NCI-H146 treated with DMSO at 0.1 percent for 48 hours (cell line): ENCODE results near the gene MSI2.

Source experiments
- DNase-seq: peaks from one replicate; lab custom pipeline; 2025; ENCODE audit not compliant: unreplicated experiment; lab: John Stamatoyannopoulos, UW

The MSI2 gene

DNA sequence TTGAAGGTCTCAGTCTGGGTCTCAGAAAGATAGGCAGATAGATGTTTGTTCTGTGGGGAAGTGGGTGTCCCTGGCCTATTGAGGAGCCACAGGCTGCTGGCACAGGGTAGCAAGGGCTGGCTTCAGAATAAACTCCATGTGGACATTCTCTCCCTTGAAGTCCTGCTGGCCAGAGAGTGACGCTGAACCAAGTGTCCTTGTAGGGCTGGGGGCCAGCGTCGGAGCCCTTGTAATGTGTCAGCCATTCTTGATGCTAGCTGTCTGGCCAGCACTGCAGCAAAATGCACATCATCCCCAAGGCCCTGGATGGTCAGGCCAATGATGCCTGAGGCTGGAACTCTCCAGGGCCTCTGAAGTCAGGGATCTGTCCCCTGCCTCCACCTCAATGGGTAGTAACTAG lies 385.4 kb downstream of the MSI2 start:
- DNase-seq: no peak

DNA sequence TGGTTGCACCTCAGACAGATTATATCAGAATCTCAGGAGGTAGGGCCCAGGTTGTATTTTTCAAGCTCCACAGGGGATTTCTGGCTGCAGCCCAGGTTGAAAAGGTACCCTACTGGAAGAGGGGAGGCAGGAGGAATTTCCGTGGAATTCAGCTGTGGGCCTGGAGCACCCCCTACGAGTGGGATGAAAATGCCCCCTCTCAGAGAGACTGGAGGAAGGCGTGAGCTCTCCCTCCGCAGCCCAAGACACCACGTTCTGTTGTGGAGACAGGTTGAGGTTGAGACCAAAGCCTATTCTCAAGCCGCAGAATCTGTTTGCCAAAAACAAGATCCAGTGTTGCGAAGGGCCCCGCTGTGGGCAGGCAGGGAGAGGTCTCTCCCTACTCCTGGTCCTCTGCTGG lies 386.7 kb downstream of the MSI2 start:
- no peak for DNase-seq

DNA sequence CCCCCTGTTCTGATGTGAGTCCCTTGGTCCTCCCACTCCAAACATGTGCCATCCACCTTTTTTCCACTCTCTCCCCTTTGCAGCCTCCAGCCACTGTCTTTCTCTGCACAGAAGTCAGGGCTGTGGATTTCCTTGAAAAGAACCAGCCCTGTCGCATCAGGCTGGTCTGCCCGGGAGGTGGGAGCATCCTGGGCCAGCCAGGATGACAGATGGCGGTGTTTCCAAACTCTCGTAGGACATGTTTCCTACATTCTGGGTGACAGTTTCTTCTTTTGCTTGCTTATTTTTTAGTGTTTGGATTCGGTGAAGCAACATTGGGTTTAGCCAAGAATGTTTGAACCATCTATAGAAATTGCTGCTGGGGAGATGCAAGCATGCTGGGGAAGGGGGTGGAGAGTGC lies 388.0 kb downstream of the MSI2 start:
- DNase-seq: no peak

- no peak for DNase-seq
Observed at GRCh38 chr17:57645950-57646665, 389.8 kb downstream of the MSI2 start.

GRCh38 chr17:57648720-57649119 lies 392.4 kb downstream of the MSI2 start:
- DNase-seq: no peak

DNA sequence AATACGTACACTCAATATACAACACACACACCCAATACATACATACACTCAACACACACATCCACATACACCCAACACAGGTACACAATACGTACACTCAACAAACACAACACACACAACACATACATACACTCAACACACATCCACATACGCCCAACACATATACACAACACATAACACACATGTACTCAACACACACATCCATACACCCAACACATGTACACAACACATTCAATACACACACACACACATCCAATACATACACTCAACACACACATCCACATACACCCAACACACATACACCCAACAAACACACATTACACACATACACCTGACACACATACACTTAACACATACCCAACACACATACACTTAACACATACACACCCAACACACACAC lies 392.9 kb downstream of the MSI2 start:
- no peak for DNase-seq

GRCh38 chr17:57649731-57650484 lies 393.6 kb downstream of the MSI2 start:
- DNase-seq: no peak

DNA sequence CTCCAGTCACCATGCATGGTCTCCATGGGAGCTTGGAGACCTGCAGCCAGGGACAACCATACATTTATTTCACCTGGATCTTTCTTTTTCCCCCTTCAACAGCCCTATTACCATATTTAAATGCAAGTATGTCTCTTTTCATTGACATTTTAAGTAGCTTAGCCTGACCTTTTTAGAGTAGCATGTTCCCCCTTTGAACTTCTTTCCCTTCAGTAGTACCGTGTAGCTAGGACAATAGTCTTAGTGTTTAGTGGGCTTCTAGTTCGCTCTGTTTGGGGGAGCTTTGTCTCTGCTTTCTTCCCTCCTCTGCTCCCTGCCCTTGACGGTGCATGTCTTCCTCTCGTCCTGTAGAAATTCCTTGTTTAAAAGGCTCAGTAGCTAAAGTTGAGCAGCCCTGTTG lies 394.2 kb downstream of the MSI2 start:
- DNase-seq: no peak

DNA sequence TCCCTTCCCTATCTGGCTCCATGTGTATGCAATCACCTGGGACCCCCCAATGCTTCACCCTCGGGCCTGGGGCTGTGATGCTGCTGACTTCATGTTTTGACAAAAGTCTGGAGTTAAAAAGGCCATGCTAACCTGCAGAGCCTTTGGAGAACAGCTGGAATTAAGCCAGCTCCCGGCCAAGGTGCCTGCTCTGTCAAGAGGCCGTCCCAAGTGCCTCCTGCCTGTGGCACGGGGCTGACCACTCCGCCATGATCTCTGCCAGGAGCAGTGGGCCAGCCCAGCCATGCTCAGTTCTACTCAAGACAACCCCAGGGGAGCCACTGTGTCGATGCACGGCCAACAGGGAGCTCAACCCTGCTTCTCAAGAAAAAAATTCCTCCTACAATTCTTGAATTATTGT lies 395.1 kb downstream of the MSI2 start:
- DNase-seq: no peak

DNA sequence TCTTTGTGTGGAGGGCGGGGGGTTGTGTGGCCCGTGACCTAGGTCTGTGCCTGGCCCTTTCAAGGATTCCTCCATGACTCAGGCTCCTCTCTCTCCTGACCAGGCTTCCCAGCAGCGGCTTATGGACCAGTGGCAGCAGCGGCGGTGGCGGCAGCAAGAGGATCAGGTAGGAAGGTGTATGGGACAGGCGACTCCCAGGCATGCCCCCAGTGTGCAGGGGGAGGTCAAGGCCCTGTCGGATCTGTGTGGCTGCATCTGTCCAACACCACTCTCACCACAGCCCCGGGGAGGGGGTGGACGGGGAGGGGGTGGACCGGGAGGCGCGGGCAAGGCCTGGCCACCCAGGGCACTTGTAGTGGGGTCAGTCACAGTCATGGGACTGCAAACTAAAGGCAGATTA lies 395.7 kb downstream of the MSI2 start:
- DNase-seq: no peak

DNA sequence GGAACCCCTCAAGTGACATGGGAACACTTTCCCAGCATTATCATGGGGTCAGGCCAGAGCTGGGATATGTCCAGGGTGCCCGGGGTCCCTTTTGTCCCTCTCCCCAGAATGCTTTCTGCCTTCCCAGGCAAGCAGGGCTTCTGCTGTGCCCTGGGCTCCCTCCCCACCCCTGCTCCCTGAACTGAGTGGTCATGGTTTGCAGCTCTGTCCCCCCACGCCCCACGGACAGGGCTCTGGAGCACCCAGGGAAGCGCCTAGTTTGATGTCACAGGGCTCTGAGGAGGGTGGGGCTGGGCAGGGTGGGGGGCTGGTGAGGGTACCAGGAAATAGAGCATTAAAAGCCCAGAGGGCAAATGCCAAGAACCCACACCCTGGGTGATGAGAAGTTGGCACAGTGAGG lies 396.5 kb downstream of the MSI2 start:
- DNase-seq: no peak

DNA sequence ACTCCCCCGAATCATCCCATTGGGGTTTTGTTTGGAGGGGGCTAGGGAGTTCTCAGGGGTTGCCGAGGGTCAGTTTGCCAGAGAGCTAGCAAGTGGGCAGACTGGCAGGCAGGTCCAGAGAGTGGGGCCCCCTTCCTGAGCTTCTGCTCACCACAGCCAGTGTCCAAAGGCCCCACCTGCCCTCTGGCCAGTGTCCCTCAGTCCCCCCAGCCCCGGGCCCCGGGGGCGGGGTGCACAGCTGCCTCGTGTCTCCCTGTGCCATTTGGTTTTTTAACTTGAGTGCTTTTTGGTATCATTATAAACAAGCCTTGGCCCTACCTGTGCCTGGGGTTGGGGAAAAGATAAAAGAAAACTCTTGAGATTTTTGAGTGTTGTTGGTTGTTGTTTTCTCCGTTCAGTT lies 397.0 kb downstream of the MSI2 start:
- DNase-seq: no peak

GRCh38 chr17:57654040-57654775 lies 397.9 kb downstream of the MSI2 start:
- DNase-seq: no peak

DNA sequence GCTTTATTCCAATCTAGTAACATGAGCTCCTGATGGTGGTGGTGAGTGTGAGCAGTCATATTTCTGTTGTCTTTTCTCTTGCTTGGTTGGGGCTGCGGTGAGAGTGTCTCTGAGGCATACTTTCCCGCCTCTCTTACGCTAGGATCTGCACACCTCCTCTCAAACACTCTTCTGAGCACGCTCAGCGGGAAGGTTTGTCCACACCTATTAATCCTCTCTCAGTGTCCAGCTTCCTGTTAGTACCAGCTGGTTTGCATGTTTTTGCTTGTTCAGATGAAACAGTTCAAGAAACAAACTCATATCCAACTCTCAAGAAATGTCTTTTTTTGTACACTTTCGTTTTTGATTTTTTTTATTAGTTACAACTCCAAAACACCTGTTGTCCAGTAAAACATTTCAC lies 399.2 kb downstream of the MSI2 start:
- DNase-seq: no peak

- DNase-seq: no peak
Observed at GRCh38 chr17:57657211-57657610, 400.9 kb downstream of the MSI2 start.

DNA sequence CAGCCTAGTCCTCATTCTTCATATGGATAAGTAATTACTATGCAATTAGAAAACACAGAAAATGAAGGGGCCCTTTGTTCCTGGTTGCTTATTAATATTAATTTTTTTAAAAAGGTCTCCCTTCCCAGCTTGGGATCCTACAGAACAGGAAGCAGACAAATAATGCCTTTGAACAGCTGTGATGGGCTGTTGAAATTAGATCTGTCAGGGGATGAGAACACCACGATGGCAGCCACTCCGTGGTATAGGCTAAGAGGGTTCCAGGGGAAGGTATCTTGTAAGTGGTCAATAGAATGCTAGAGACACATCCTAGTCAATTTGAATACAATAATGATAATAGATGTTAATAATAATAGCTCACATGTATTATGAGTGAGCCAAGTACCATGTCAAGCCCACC lies 405.7 kb downstream of the MSI2 start:
- peak; percentile 92 for DNase-seq

- peak; percentile 99 for DNase-seq
Observed at GRCh38 chr17:57662644-57663308, 406.5 kb downstream of the MSI2 start.

DNA sequence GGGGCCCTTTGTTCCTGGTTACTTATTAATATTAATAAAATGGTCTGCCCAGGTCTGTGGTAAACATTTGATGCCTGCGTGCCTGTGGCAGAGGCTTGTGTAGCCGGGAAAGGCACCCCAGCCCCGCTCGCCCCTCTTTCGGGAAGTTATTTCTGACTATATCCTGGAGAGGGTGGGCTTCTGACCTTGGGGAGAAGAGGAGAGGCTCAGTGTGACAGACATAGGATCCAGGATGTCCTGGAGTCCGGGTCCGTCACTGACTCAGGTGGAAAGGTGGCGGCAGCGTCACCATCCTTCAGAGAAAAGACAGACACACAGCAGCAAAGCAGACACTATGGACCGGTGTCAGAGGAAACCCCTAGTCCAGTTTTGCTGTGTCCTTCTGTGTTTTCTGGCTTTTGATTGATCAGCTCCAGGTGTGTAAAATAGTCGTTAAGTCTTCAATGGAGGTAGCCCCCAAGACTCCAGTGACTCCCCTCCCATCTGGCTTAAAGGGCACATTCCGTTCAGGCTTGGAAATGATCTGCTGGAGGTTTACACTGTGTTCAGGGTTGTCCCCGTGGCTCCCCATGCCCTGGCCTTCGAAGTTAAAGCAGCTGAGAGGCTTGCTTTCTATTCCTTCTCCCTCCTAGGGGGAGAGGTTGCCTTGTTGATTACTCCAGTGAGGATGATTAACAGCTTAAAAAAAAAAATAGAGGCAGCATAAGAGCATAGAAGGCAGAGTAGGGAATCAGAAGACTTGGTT lies 407.2 kb downstream of the MSI2 start:
- peak; percentile 57 for DNase-seq

DNA sequence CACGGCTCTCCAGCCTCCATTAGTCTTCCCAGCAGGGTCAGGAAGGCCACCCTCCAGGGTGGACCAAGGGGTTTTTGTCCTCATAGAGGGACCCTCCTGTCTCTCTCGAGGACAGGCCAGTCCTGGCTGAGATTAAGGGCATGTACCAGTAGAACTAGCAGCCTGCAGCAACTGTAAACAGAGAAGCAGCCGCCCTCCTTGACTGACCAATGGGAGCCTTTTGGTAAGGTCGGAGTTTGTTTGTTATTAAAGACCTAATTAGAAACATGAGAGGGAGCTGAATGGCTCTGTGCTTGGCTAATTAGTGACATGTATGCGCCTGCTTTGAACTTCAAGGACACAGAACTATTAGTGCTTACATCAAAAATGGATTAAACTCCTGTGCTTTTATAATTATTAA lies 408.8 kb downstream of the MSI2 start:
- peak; percentile 48 for DNase-seq

GRCh38 chr17:57665696-57666095 lies 409.4 kb downstream of the MSI2 start:
- DNase-seq: no peak
